IMR-90 (cell line): ENCODE results near the gene ISG15. TPM values are rescaled to one million over a fixed set of nuclear protein-coding genes. Genes with fewer than 3 reads are reported as not detected.

Experiments
- ATAC-seq: fragments of 200-7000 bp; cut with Tn5 transposase; 2 replicates; pipeline ENCODE4 v1.9.1; 2020; ENCODE audit warnings: low read depth, mild to moderate bottlenecking, moderate library complexity
- BruUV-seq: library from RNA; stranded (reverse); fragments of 400-500 nt; replicated peaks from 2 replicates; lab custom pipeline; 2021; lab: Mats Ljungman, UMichigan
- CTCF ChIA-PET: fragments of 300-600 bp; formaldehyde crosslinking; extraction: SDS; loops from one replicate; lab custom pipeline; 2021; ENCODE audit warnings: antibody characterized with exemption; lab: Yijun Ruan, JAX
- POLR2A ChIA-PET: fragments of 300-600 bp; sonication (Branson Sonifier 250); formaldehyde crosslinking; loops from one replicate; lab custom pipeline; 2022; ENCODE audit warnings: antibody characterized with exemption; ENCODE audit not compliant: unreplicated experiment; lab: Charles Lee
- DNase-seq: peaks from one replicate; pipeline ENCODE4 v3.0.0; 2013
- H2AFZ ChIP-seq: replicated peaks from 2 replicates; pipeline ENCODE3; 2013; ENCODE audit warnings: low read length, mild to moderate bottlenecking; ENCODE audit not compliant: poor library complexity
- H2AK5ac ChIP-seq: 2 replicates; pipeline ENCODE4 v1.6.1; 2013; ENCODE audit warnings: low read depth, low read length, inconsistent platforms
- H2AK9ac ChIP-seq: replicated peaks from 2 replicates; pipeline ENCODE3; 2013; ENCODE audit warnings: mild to moderate bottlenecking, low read depth, low read length, moderate library complexity; ENCODE audit not compliant: poor library complexity
- H2BK120ac ChIP-seq: 2 replicates; pipeline ENCODE4 v1.6.1; 2013; ENCODE audit warnings: low read depth, low read length, inconsistent platforms
- H2BK15ac ChIP-seq: 3 replicates; pipeline ENCODE4 v1.6.1; 2013; ENCODE audit warnings: low read depth, low read length, inconsistent platforms
- H2BK20ac ChIP-seq: 2 replicates; pipeline ENCODE4 v1.6.1; 2013; ENCODE audit warnings: low read depth, mild to moderate bottlenecking, inconsistent platforms, low read length, moderate library complexity
- H2BK5ac ChIP-seq: 2 replicates; pipeline ENCODE4 v1.6.1; 2013; ENCODE audit warnings: mild to moderate bottlenecking, low read depth, low read length, inconsistent platforms; ENCODE audit not compliant: poor library complexity, severe bottlenecking
- H3K14ac ChIP-seq: replicated peaks from 2 replicates; pipeline ENCODE4 v1.6.1; 2013; ENCODE audit warnings: low read depth, low read length, inconsistent platforms
- H3K18ac ChIP-seq: 2 replicates; pipeline ENCODE4 v1.6.1; 2013; ENCODE audit warnings: low read depth, low read length, control low read depth
- H3K23ac ChIP-seq: 2 replicates; pipeline ENCODE4 v1.6.1; 2013; ENCODE audit warnings: low read depth, low read length, inconsistent platforms
- H3K27ac ChIP-seq: 2 replicates; pipeline ENCODE4 v1.5.1; 2013; ENCODE audit warnings: mild to moderate bottlenecking, control low read depth, low read length; ENCODE audit not compliant: insufficient read depth
- H3K27me3 ChIP-seq: 2 replicates; pipeline ENCODE4 v1.6.1; 2013; ENCODE audit warnings: low read length; ENCODE audit not compliant: control insufficient read depth, insufficient read depth
- H3K36me3 ChIP-seq: 2 replicates; pipeline ENCODE4 v1.6.1; 2013; ENCODE audit warnings: low read length, mixed read lengths; ENCODE audit not compliant: control insufficient read depth, insufficient read depth
- H3K4ac ChIP-seq: 2 replicates; pipeline ENCODE4 v1.6.1; 2013; ENCODE audit warnings: low read depth, low read length, inconsistent platforms
- H3K4me1 ChIP-seq: 2 replicates; pipeline ENCODE4 v1.6.1; 2013; ENCODE audit warnings: low read length, mixed read lengths; ENCODE audit not compliant: control insufficient read depth, insufficient read depth
- H3K4me2 ChIP-seq: 2 replicates; pipeline ENCODE4 v1.6.1; 2013; ENCODE audit warnings: low read depth, mild to moderate bottlenecking, control low read depth, low read length, moderate library complexity
- H3K4me3 ChIP-seq: 2 replicates; pipeline ENCODE4 v1.5.1; 2013; ENCODE audit warnings: low read depth, mild to moderate bottlenecking, control low read depth, low read length, moderate library complexity; ENCODE audit not compliant: insufficient read depth
- H3K56ac ChIP-seq: 2 replicates; pipeline ENCODE4 v1.6.1; 2013; ENCODE audit warnings: low read length, inconsistent platforms; ENCODE audit not compliant: insufficient read depth; ENCODE audit errors: extremely low read depth
- H3K79me1 ChIP-seq, 2 experiments: 2 replicates each; pipeline ENCODE4 v1.6.1; 2013; ENCODE audit warnings: low read length in 2 of 2, inconsistent platforms in 1 of 2, low read depth in 1 of 2
- H3K9ac ChIP-seq: 2 replicates; pipeline ENCODE4 v1.6.1; 2013; ENCODE audit warnings: low read depth, low read length, control low read depth
- H3K9me1 ChIP-seq: 2 replicates; pipeline ENCODE4 v1.6.1; 2013; ENCODE audit warnings: low read length, inconsistent platforms; ENCODE audit not compliant: insufficient read depth
- H3K9me3 ChIP-seq: 2 replicates; pipeline ENCODE4 v1.6.1; 2013; ENCODE audit warnings: low read length; ENCODE audit not compliant: control insufficient read depth, insufficient read depth
- H4K20me1 ChIP-seq: 2 replicates; pipeline ENCODE4 v1.6.1; 2013; ENCODE audit warnings: low read length, inconsistent platforms; ENCODE audit not compliant: insufficient read depth
- H4K5ac ChIP-seq: 2 replicates; pipeline ENCODE4 v1.6.1; 2013; ENCODE audit warnings: mild to moderate bottlenecking, low read depth, low read length, control low read depth
- H4K8ac ChIP-seq, 2 experiments: 2 replicates each; pipeline ENCODE4 v1.6.1; 2013; ENCODE audit warnings: low read depth in 2 of 2, low read length in 2 of 2, control low read depth in 1 of 2, inconsistent platforms in 1 of 2
- H4K91ac ChIP-seq: 2 replicates; pipeline ENCODE4 v1.6.1; 2013; ENCODE audit warnings: low read depth, low read length, inconsistent platforms; ENCODE audit not compliant: insufficient read depth
- CHD1 ChIP-seq: IDR thresholded peaks from 2 replicates; pipeline ENCODE4 v1.6.1; 2012; ENCODE audit warnings: low read depth, low read length, improper control_type of control experiment
- MAFK ChIP-seq: IDR thresholded peaks from 2 replicates; pipeline ENCODE4 v1.6.1; 2012; ENCODE audit warnings: low read depth, low read length, improper control_type of control experiment
- MXI1 ChIP-seq: IDR thresholded peaks from 2 replicates; pipeline ENCODE4 v1.6.1; 2012; ENCODE audit warnings: low read depth, mild to moderate bottlenecking, low read length, moderate library complexity, borderline replicate concordance
- NFE2L2 ChIP-seq: fragments of 150-350 bp; IDR thresholded peaks from 2 replicates; pipeline ENCODE4 v1.6.1; 2016; ENCODE audit warnings: low read depth, mild to moderate bottlenecking, low read length
- POLR2A ChIP-seq: IDR thresholded peaks from 2 replicates; pipeline ENCODE4 v1.6.1; 2012; ENCODE audit warnings: mild to moderate bottlenecking, low read depth, low read length
- RCOR1 ChIP-seq: IDR thresholded peaks from 2 replicates; pipeline ENCODE4 v1.6.1; 2012; ENCODE audit warnings: mild to moderate bottlenecking, low read length, improper control_type of control experiment; ENCODE audit not compliant: insufficient replicate concordance
- SMC3 ChIP-seq: fragments of 150-350 bp; IDR thresholded peaks from 2 replicates; pipeline ENCODE4 v1.6.1; 2016; ENCODE audit warnings: low read depth, mild to moderate bottlenecking, antibody characterized with exemption, low read length, moderate library complexity
- WGBS, 2 experiments: methylation state at CpG; one replicate each; pipeline versions ENCODE4 v1.1.5 to v1.1.7; 2013; ENCODE audit warnings: missing lambda C conversion rate in 2 of 2; ENCODE audit not compliant: insufficient read length in 1 of 2; ENCODE audit errors: extremely low coverage in 2 of 2; 5-methylcytosine and 5-hydroxymethylcytosine counted together
- dilution Hi-C: fragments of 300-500 bp; cut with HindIII; formaldehyde crosslinking; loops from one replicate; pipeline ENCODE4 v1.14.3; 2018; ENCODE audit warnings: low sequenced_read_pairs; ENCODE audit not compliant: unreplicated experiment
- in situ Hi-C: fragments of 300-500 bp; cut with MboI; formaldehyde crosslinking; loops from 3 replicates; pipeline ENCODE4 v1.14.3; 2019; ENCODE audit warnings: low sequenced_read_pairs, inconsistent platforms, mixed read lengths
- intact Hi-C: fragments of 100-400 bp; cut with micrococcal nuclease; formaldehyde crosslinking; loops from 2 replicates; pipeline ENCODE4 v1.10.0; 2022
- polyA plus RNA-seq, 3 experiments: library from polyadenylated mRNA; depleted of rRNA; stranded (reverse); fragments of >200 nt; gene quantifications; 2 replicates each; pipeline ENCODE4 v1.2.3, GENCODE V29; 2012; ENCODE audit warnings: low replicate concordance in 1 of 3
- total RNA-seq: library from RNA; depleted of rRNA; stranded (reverse); fragments of >200 nt; gene quantifications from 2 replicates; pipeline ENCODE4 v1.2.3, GENCODE V29; 2012

ISG15 gene
- total and polyA plus RNA-seq, 2 of the 4 experiments (the other 2 are of a cell fraction): 99.1 to 105 TPM

GRCh38 chr1:1059494-1060280 lies 46.4 kb downstream of the ISG15 start:
- H2BK120ac ChIP-seq: no peak overlapping the region
- H2AFZ ChIP-seq: peak overlapping the region; percentile 94
- TF ChIP-seq MXI1: peak; percentile 49; the same call in 1 of the 2 replicates
- TF ChIP-seq MAFK: no peak
- peak; percentile 48; the same call in 1 of the 2 replicates for TF ChIP-seq POLR2A
- TF ChIP-seq RCOR1: no peak
- TF ChIP-seq NFE2L2: no peak
- TF ChIP-seq CHD1: no peak
- no peak for TF ChIP-seq SMC3
- H2AK5ac ChIP-seq: no peak overlapping the region
- peaks cover 8% of the 10 kb centered on the region; the same call in 1 of the 2 replicates for H3K36me3 ChIP-seq
- peak overlapping the region; percentile 95 for H3K4me2 ChIP-seq
- H2BK15ac ChIP-seq: no peak overlapping the region
- H3K14ac ChIP-seq: no peak overlapping the region
- H2AK9ac ChIP-seq: peak overlapping the region; percentile 94
- H3K4me3 ChIP-seq: peak overlapping the region; percentile 83
- ChIA-PET POLR2A (interaction anchor here (0.6 kb wide), 2 partner anchors 13 to 155 kb away, joined by 3 read pairs; no protein-coding TSS in a partner anchor), CTCF (interaction anchor here (0.9 to 1.4 kb wide), 2 partner anchors 21 to 75 kb away, joined by 3 read pairs; no protein-coding TSS in a partner anchor)
- no peaks in the 10 kb centered on the region for H3K9me3 ChIP-seq
- H4K20me1 ChIP-seq: peaks cover 6% of the 10 kb centered on the region
- ATAC-seq (peak; percentile 91), DNase-seq (peak; percentile 53)
- H3K56ac ChIP-seq: no peak overlapping the region
- dilution Hi-C loops (no loop called here), intact Hi-C loops (loop anchor here (5.0 kb wide), 1 partner anchor 57 kb away; the partner anchor contains the start of gene HES4), in situ Hi-C loops (no loop called here)
- H3K79me1 ChIP-seq: 0 out of 4 replicates have a peak, but pooled peaks cover 0 to 4% of the 10 kb centered on the region in 2 experiments
- 0 out of 2 replicates have a peak, but pooled peaks cover 4% of the 10 kb centered on the region for H3K9me1 ChIP-seq
- no peak overlapping the region for H3K18ac ChIP-seq
- BruUV-seq: no TSS peak
- H3K23ac ChIP-seq: no peak overlapping the region
- no peak overlapping the region for H4K91ac ChIP-seq
- WGBS, 2 experiments: 3% methylated on average over 62 of the region's 69 CpGs; no CpG with 5 or more reads in 1 of the 2 experiments
- no peak overlapping the region; the same call in 1 of the 2 replicates for H3K27ac ChIP-seq
- H3K4me1 ChIP-seq: peaks cover 13% of the 10 kb centered on the region
- no peak overlapping the region for H2BK20ac ChIP-seq
- no peak overlapping the region for H3K4ac ChIP-seq
- H3K27me3 ChIP-seq: peaks cover 4% of the 10 kb centered on the region; the same call in 1 of the 2 replicates
- peak overlapping the region; percentile 59; the same call in 1 of the 2 replicates for H3K9ac ChIP-seq
- no peak overlapping the region for H4K8ac ChIP-seq
- no peak overlapping the region for H2BK5ac ChIP-seq
- no peak overlapping the region for H4K5ac ChIP-seq
